Stimulated activated CD8-positive, alpha-beta memory T cell treated with anti-CD3 and anti-CD28 coated beads, Interleukin-15, amount 100 ng/mL, for 24 hours (primary cell): ENCODE measurements around the gene SNRNP70.
"Not testable (repeated sequence)": the region's sequence is repeated elsewhere in the genome, so short reads cannot be mapped to it uniquely, and the experiment has no call there.

Source experiments
- DNase-seq: peaks from one replicate; pipeline ENCODE4 v3.0.0-alpha.2; 2020; ENCODE audit warnings: low read depth

The SNRNP70 gene

GRCh38 chr19:49120868-49121267 is 35.6 kb downstream of the SNRNP70 start:
- DNase-seq = no peak

- not testable (repeated sequence) for DNase-seq
These were observed 36.6 kb downstream of the SNRNP70 start for GRCh38 chr19:49121841-49122240.

- DNase-seq = not testable (repeated sequence)
These were observed 38.0 kb downstream of the SNRNP70 start for GRCh38 chr19:49123285-49123684.

GRCh38 chr19:49125025-49125731 is 39.9 kb downstream of the SNRNP70 start:
- DNase-seq = no peak

GRCh38 chr19:49126575-49126974 is 41.3 kb downstream of the SNRNP70 start:
- no peak for DNase-seq

- not testable (repeated sequence) for DNase-seq
These were observed 42.0 kb downstream of the SNRNP70 start for GRCh38 chr19:49127225-49127624.

- DNase-seq = peak; percentile 83
These were observed 42.7 kb downstream of the SNRNP70 start for GRCh38 chr19:49127674-49128544.

- DNase-seq = no peak
These were observed 43.4 kb downstream of the SNRNP70 start for GRCh38 chr19:49128545-49129237.

GRCh38 chr19:49129238-49129583 is 44.0 kb downstream of the SNRNP70 start:
- no peak for DNase-seq

GRCh38 chr19:49130325-49130724 is 45.1 kb downstream of the SNRNP70 start:
- DNase-seq = no peak

- no peak for DNase-seq
These were observed 47.8 kb downstream of the SNRNP70 start for GRCh38 chr19:49132974-49133609.

GRCh38 chr19:49133621-49134454 is 48.6 kb downstream of the SNRNP70 start:
- DNase-seq = no peak

GRCh38 chr19:49135686-49136085 is 50.4 kb downstream of the SNRNP70 start:
- no peak for DNase-seq

GRCh38 chr19:49136771-49137171 is 51.5 kb downstream of the SNRNP70 start:
- no peak for DNase-seq

- DNase-seq = no peak
These were observed 55.7 kb downstream of the SNRNP70 start for GRCh38 chr19:49140951-49141350.

- DNase-seq = no peak
These were observed 56.1 kb downstream of the SNRNP70 start for GRCh38 chr19:49141352-49141751.

- DNase-seq = no peak
These were observed 57.6 kb downstream of the SNRNP70 start for GRCh38 chr19:49142866-49143335.

- DNase-seq = peak; percentile 77
These were observed 60.5 kb downstream of the SNRNP70 start for GRCh38 chr19:49145573-49146407.

- DNase-seq = not testable (repeated sequence)
These were observed 61.1 kb downstream of the SNRNP70 start for GRCh38 chr19:49146408-49146770.

GRCh38 chr19:49148044-49148682 is 62.9 kb downstream of the SNRNP70 start:
- no peak for DNase-seq
